K562 (cell line): ENCODE measurements around the gene OR2W3. TPM values are rescaled to one million over a fixed set of nuclear protein-coding genes. Genes with fewer than 3 reads are reported as not detected.

Experiments used
- CBX2 ChIP-seq: fragments of 200-600 bp; sonication (generic); IDR thresholded peaks from one replicate; pipeline ENCODE4 v1.6.1; 2012; ENCODE audit warnings: mild to moderate bottlenecking, low read length, inconsistent platforms; ENCODE audit not compliant: insufficient read depth, poor library complexity, severe bottlenecking
- CEBPB ChIP-seq: fragments of 450-650 bp; IDR thresholded peaks from 2 replicates; pipeline ENCODE4 v1.6.1; 2016; ENCODE audit warnings: missing genetic modification characterization, missing compliant biosample characterization
- E2F5 ChIP-seq: sonication (generic); formaldehyde crosslinking; IDR thresholded peaks from 2 replicates; pipeline ENCODE4 v1.8.0; 2022; ENCODE audit warnings: mild to moderate bottlenecking, missing genetic modification reagents
- HNRNPLL ChIP-seq: fragments of 200-400 bp; formaldehyde crosslinking; IDR thresholded peaks from 2 replicates; pipeline ENCODE4 v1.6.1; 2017; ENCODE audit warnings: low read length, low read depth, mild to moderate bottlenecking; ENCODE audit not compliant: poor library complexity, severe bottlenecking
- PHF21A ChIP-seq: fragments of 450-650 bp; IDR thresholded peaks from 2 replicates; pipeline ENCODE4 v1.6.1; 2017; ENCODE audit warnings: low read depth, borderline replicate concordance
- RBM15 ChIP-seq: fragments of 200-400 bp; formaldehyde crosslinking; IDR thresholded peaks from 2 replicates; pipeline ENCODE4 v1.6.1; 2018; ENCODE audit warnings: mild to moderate bottlenecking, low read length, moderate library complexity; ENCODE audit not compliant: insufficient read depth
- RNF2 ChIP-seq: sonication (generic); IDR thresholded peaks from 2 replicates; pipeline ENCODE4 v1.6.1; 2016
- SMARCE1 ChIP-seq: fragments of 450-650 bp; IDR thresholded peaks from 2 replicates; pipeline ENCODE4 v1.7.1; 2016; ENCODE audit warnings: mild to moderate bottlenecking
- SMC3 ChIP-seq: conservative IDR thresholded peaks from 2 replicates; pipeline ENCODE4 v1.6.1; 2011; ENCODE audit warnings: low read depth, low read length, improper control_type of control experiment; ENCODE audit not compliant: insufficient read depth
- TAF1 ChIP-seq: IDR thresholded peaks from 2 replicates; pipeline ENCODE4 v1.6.1; 2011; ENCODE audit warnings: mild to moderate bottlenecking, low read length, moderate library complexity; ENCODE audit not compliant: insufficient read depth, control insufficient read depth, severe bottlenecking; ENCODE audit errors: extremely low read depth
- TCF15 ChIP-seq: fragments of 250-450 bp; sonication (Bioruptor Pico); IDR thresholded peaks from 2 replicates; pipeline ENCODE4 v1.8.0; 2022; ENCODE audit warnings: moderate library complexity, mild to moderate bottlenecking, inconsistent platforms
- TCF3 ChIP-seq: sonication (generic); formaldehyde crosslinking; IDR thresholded peaks from 2 replicates; pipeline ENCODE4 v1.4.0; 2020; ENCODE audit warnings: mild to moderate bottlenecking, missing genetic modification reagents
- polyA plus RNA-seq, 8 experiments: library from polyadenylated mRNA; depleted of rRNA in 4 of 8; stranded (reverse) in 5 of 8; unstranded in 3 of 8; fragments of >200 nt; fragmentation: Nextera tagmentation in 2 of 8; fragmentation: Illumina TruSeq in 1 of 8; extraction: Ambion mirVana in 2 of 8; extraction: Trizol in 1 of 8; gene quantifications; 2 replicates each; pipeline versions ENCODE4 v1.2.1 to v1.2.3, GENCODE V29; 2011 to 2014; ENCODE audit warnings: inconsistent platforms in 1 of 8, missing spikeins in 1 of 8
- total RNA-seq, 7 experiments: library from RNA; depleted of rRNA in 6 of 7; stranded (reverse); fragments of >200 nt in 6 of 7; fragmentation: Illumina TruSeq in 2 of 7; extraction: Trizol in 2 of 7; gene quantifications; 2 replicates each; pipeline versions ENCODE4 v1.2.1 to v1.2.3, GENCODE V29; 2011 to 2021; ENCODE audit warnings: low replicate concordance in 1 of 7
- TF ChIP-seq, protein P1 (sequence below): fragments of 450-650 bp; IDR thresholded peaks from 2 replicates; pipeline ENCODE4 v1.6.1; 2016; ENCODE audit warnings: mild to moderate bottlenecking, moderate library complexity
- TF ChIP-seq, protein P2 (sequence below): sonication (generic); formaldehyde crosslinking; IDR thresholded peaks from 2 replicates; pipeline ENCODE4 v1.8.1; 2022; ENCODE audit warnings: missing genetic modification reagents

Gene OR2W3
- total and polyA plus RNA-seq, 9 of the 15 experiments (the other 6 are each of a cell fraction or from before 2014, with no cell fraction given), result 0.67 to 7.6 (median 3.7) TPM

DNA sequence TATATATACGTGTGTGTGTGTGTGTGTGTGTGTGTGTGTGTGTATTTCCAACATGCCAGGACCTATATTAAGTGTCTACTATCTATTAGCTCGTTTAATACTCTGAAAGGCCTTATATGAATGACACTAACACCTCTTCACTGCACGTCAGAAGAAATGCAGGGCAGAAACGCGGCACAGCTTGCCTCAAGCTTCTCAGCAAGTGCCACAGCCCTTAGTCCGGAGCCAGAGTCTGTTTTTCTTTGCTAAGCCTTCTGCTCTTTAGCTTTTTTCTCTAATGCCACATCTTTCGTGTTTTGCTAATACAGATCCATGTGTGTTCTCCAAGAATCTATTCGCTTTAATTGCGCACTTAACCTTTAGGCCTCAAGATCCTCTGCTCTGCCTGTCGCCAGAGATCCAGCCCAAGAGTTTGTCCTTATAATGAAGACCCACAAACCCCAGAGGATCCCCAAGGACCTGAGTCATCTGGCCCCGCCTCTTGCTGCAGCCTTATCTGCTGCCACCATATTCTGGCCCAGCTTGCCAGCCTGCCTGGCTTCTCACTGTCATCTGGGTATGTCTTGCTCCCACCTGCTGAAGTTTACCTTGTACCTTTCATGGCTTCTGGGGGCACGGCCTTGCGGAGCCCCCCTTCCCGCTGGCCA is 40.4 kb upstream of the OR2W3 start (continued):
- TF ChIP-seq, protein P1, sequence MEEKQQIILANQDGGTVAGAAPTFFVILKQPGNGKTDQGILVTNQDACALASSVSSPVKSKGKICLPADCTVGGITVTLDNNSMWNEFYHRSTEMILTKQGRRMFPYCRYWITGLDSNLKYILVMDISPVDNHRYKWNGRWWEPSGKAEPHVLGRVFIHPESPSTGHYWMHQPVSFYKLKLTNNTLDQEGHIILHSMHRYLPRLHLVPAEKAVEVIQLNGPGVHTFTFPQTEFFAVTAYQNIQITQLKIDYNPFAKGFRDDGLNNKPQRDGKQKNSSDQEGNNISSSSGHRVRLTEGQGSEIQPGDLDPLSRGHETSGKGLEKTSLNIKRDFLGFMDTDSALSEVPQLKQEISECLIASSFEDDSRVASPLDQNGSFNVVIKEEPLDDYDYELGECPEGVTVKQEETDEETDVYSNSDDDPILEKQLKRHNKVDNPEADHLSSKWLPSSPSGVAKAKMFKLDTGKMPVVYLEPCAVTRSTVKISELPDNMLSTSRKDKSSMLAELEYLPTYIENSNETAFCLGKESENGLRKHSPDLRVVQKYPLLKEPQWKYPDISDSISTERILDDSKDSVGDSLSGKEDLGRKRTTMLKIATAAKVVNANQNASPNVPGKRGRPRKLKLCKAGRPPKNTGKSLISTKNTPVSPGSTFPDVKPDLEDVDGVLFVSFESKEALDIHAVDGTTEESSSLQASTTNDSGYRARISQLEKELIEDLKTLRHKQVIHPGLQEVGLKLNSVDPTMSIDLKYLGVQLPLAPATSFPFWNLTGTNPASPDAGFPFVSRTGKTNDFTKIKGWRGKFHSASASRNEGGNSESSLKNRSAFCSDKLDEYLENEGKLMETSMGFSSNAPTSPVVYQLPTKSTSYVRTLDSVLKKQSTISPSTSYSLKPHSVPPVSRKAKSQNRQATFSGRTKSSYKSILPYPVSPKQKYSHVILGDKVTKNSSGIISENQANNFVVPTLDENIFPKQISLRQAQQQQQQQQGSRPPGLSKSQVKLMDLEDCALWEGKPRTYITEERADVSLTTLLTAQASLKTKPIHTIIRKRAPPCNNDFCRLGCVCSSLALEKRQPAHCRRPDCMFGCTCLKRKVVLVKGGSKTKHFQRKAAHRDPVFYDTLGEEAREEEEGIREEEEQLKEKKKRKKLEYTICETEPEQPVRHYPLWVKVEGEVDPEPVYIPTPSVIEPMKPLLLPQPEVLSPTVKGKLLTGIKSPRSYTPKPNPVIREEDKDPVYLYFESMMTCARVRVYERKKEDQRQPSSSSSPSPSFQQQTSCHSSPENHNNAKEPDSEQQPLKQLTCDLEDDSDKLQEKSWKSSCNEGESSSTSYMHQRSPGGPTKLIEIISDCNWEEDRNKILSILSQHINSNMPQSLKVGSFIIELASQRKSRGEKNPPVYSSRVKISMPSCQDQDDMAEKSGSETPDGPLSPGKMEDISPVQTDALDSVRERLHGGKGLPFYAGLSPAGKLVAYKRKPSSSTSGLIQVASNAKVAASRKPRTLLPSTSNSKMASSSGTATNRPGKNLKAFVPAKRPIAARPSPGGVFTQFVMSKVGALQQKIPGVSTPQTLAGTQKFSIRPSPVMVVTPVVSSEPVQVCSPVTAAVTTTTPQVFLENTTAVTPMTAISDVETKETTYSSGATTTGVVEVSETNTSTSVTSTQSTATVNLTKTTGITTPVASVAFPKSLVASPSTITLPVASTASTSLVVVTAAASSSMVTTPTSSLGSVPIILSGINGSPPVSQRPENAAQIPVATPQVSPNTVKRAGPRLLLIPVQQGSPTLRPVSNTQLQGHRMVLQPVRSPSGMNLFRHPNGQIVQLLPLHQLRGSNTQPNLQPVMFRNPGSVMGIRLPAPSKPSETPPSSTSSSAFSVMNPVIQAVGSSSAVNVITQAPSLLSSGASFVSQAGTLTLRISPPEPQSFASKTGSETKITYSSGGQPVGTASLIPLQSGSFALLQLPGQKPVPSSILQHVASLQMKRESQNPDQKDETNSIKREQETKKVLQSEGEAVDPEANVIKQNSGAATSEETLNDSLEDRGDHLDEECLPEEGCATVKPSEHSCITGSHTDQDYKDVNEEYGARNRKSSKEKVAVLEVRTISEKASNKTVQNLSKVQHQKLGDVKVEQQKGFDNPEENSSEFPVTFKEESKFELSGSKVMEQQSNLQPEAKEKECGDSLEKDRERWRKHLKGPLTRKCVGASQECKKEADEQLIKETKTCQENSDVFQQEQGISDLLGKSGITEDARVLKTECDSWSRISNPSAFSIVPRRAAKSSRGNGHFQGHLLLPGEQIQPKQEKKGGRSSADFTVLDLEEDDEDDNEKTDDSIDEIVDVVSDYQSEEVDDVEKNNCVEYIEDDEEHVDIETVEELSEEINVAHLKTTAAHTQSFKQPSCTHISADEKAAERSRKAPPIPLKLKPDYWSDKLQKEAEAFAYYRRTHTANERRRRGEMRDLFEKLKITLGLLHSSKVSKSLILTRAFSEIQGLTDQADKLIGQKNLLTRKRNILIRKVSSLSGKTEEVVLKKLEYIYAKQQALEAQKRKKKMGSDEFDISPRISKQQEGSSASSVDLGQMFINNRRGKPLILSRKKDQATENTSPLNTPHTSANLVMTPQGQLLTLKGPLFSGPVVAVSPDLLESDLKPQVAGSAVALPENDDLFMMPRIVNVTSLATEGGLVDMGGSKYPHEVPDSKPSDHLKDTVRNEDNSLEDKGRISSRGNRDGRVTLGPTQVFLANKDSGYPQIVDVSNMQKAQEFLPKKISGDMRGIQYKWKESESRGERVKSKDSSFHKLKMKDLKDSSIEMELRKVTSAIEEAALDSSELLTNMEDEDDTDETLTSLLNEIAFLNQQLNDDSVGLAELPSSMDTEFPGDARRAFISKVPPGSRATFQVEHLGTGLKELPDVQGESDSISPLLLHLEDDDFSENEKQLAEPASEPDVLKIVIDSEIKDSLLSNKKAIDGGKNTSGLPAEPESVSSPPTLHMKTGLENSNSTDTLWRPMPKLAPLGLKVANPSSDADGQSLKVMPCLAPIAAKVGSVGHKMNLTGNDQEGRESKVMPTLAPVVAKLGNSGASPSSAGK, result peak; percentile 54; the same call in 1 of the 2 replicates
- TF ChIP-seq PHF21A (peak; percentile 37; the same call in 1 of the 2 replicates), RNF2 (peak; percentile 53; the same call in 1 of the 2 replicates), TCF3 (peak; percentile 93), CEBPB (tag) (no peak), TAF1 (peak; percentile 23), SMC3 (no peak), TCF15 (CRISPR knock-in tag) (no peak; the same call in 1 of the 2 replicates), SMARCE1 (peak; percentile 90), HNRNPLL (no peak), E2F5 (no peak), CBX2 (no peak), RBM15 (no peak)
- TF ChIP-seq, protein P2, sequence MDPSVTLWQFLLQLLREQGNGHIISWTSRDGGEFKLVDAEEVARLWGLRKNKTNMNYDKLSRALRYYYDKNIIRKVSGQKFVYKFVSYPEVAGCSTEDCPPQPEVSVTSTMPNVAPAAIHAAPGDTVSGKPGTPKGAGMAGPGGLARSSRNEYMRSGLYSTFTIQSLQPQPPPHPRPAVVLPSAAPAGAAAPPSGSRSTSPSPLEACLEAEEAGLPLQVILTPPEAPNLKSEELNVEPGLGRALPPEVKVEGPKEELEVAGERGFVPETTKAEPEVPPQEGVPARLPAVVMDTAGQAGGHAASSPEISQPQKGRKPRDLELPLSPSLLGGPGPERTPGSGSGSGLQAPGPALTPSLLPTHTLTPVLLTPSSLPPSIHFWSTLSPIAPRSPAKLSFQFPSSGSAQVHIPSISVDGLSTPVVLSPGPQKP (CRISPR knock-in tag), result no peak
